ENCODE results near the gene P3H4.

GRCh38 chr17:41782142-41782541 lies 29.6 kb downstream of the P3H4 start:
- TF ChIP-seq POLR2AphosphoS5 (IDR thresholded peaks at IDR 0.05; ENCODE audit: low read depth, low read length): no peak
- no peak for TF ChIP-seq TAF1 (IDR thresholded peaks at IDR 0.05; ENCODE audit: low read depth, low read length)
- no peak for TF ChIP-seq POLR2A (IDR thresholded peaks at IDR 0.05; ENCODE audit: low read depth, low read length)
- TF ChIP-seq SPI1 (IDR thresholded peaks at IDR 0.05; ENCODE audit: low read depth, low read length): no peak

Data from GM12891 (cell line).